ENCODE data around the gene VDAC2.

VDAC2 gene

GRCh38 chr10:75176736-75177135 lies 33.9 kb upstream of the VDAC2 start:
- ATAC-seq: no peak
- TF ChIP-seq ZNF565 (CRISPR knock-in tag; conservative IDR thresholded peaks at IDR 0.05; ENCODE audit: low read depth) (no peak), POU6F1 (CRISPR knock-in tag; IDR thresholded peaks at IDR 0.05; ENCODE audit: borderline replicate concordance, low read depth) (no peak), ZNF70 (CRISPR knock-in tag; IDR thresholded peaks at IDR 0.05) (no peak), CSDC2 (CRISPR knock-in tag; IDR thresholded peaks at IDR 0.05) (no peak), PATZ1 (CRISPR knock-in tag; IDR thresholded peaks at IDR 0.05; ENCODE audit: borderline replicate concordance) (no peak), OSR1 (CRISPR knock-in tag; IDR thresholded peaks at IDR 0.05) (no peak), PPARA (CRISPR knock-in tag; IDR thresholded peaks at IDR 0.05; ENCODE audit: borderline replicate concordance) (no peak), SNAI2 (CRISPR knock-in tag; IDR thresholded peaks at IDR 0.05) (no peak), ESRRG (CRISPR knock-in tag; IDR thresholded peaks at IDR 0.05) (no peak), TOX (CRISPR knock-in tag; IDR thresholded peaks at IDR 0.05; ENCODE audit: borderline replicate concordance) (no peak)

GRCh38 chr10:75179657-75180177 lies 30.9 kb upstream of the VDAC2 start:
- ATAC-seq: no peak
- TF ChIP-seq TCF4 (CRISPR knock-in tag; IDR thresholded peaks at IDR 0.05; ENCODE audit: borderline replicate concordance): no peak
- no peak for TF ChIP-seq TOX (CRISPR knock-in tag; IDR thresholded peaks at IDR 0.05; ENCODE audit: borderline replicate concordance)
- TF ChIP-seq PPARA (CRISPR knock-in tag; IDR thresholded peaks at IDR 0.05; ENCODE audit: borderline replicate concordance): no peak
- no peak for TF ChIP-seq ESRRG (CRISPR knock-in tag; IDR thresholded peaks at IDR 0.05)
- no peak for TF ChIP-seq ZNF70 (CRISPR knock-in tag; IDR thresholded peaks at IDR 0.05)
- no peak for TF ChIP-seq SNAI2 (CRISPR knock-in tag; IDR thresholded peaks at IDR 0.05)
- no peak for TF ChIP-seq RARB (CRISPR knock-in tag; IDR thresholded peaks at IDR 0.05)
- no peak for TF ChIP-seq OSR1 (CRISPR knock-in tag; IDR thresholded peaks at IDR 0.05)
- no peak for TF ChIP-seq ZNF565 (CRISPR knock-in tag; conservative IDR thresholded peaks at IDR 0.05; ENCODE audit: low read depth)
- no peak for TF ChIP-seq ZFP3 (CRISPR knock-in tag; IDR thresholded peaks at IDR 0.05)
- TF ChIP-seq CREB5 (CRISPR knock-in tag; IDR thresholded peaks at IDR 0.05; ENCODE audit: low read depth): no peak
- no peak for TF ChIP-seq ZFP30 (CRISPR knock-in tag; IDR thresholded peaks at IDR 0.05)
- no peak for TF ChIP-seq BACH2 (CRISPR knock-in tag; IDR thresholded peaks at IDR 0.05; ENCODE audit: borderline replicate concordance)
- TF ChIP-seq TSHZ2 (CRISPR knock-in tag; IDR thresholded peaks at IDR 0.05): no peak

GRCh38 chr10:75180592-75180991 lies 30.0 kb upstream of the VDAC2 start:
- TF ChIP-seq ISL1 (CRISPR knock-in tag; IDR thresholded peaks at IDR 0.05): peak; percentile 60
- TF ChIP-seq TCF4 (CRISPR knock-in tag; IDR thresholded peaks at IDR 0.05; ENCODE audit: borderline replicate concordance): peak; percentile 79
- no peak for TF ChIP-seq ZNF8 (CRISPR knock-in tag; IDR thresholded peaks at IDR 0.05)
- no peak for TF ChIP-seq RARB (CRISPR knock-in tag; IDR thresholded peaks at IDR 0.05)
- no peak for TF ChIP-seq ZC3H10 (CRISPR knock-in tag; IDR thresholded peaks at IDR 0.05)
- ATAC-seq: peak; percentile 61

GRCh38 chr10:75181073-75181472 lies 29.5 kb upstream of the VDAC2 start:
- peak; percentile 35; the same call in 1 of the 3 replicates for ATAC-seq
- TF ChIP-seq CSRNP3 (CRISPR knock-in tag; IDR thresholded peaks at IDR 0.05): no peak
- TF ChIP-seq TOX (CRISPR knock-in tag; IDR thresholded peaks at IDR 0.05; ENCODE audit: borderline replicate concordance): no peak
- no peak for TF ChIP-seq PATZ1 (CRISPR knock-in tag; IDR thresholded peaks at IDR 0.05; ENCODE audit: borderline replicate concordance)
- TF ChIP-seq RARB (CRISPR knock-in tag; IDR thresholded peaks at IDR 0.05): no peak
- no peak for TF ChIP-seq POU6F1 (CRISPR knock-in tag; IDR thresholded peaks at IDR 0.05; ENCODE audit: borderline replicate concordance, low read depth)
- no peak for TF ChIP-seq OSR1 (CRISPR knock-in tag; IDR thresholded peaks at IDR 0.05)
- no peak for TF ChIP-seq ZFP30 (CRISPR knock-in tag; IDR thresholded peaks at IDR 0.05)
